Left hindlimb (tissue), 1 donor: ENCODE data around the gene RFC2.
A peak's percentile ranks its signal among the peaks of the same experiment; 100 is the strongest.

ENCODE experiments used
- DNase-seq: peaks from one replicate; pipeline ENCODE4 v3.0.0-alpha.2; 2018

Gene RFC2

GRCh38 chr7:74254129-74254857 lies at the start of gene RFC2:
Gene RFC2, minus strand, starts transcription at chr7:74254399. Its CDS starts 16 bp downstream, at chr7:74254383.
- DNase-seq = peak; percentile 98

GRCh38 chr7:74302745-74303221 lies 48.6 kb upstream of the RFC2 start:
- peak; percentile 48 for DNase-seq

- no peak for DNase-seq
Measured at GRCh38 chr7:74300926-74301325, 46.7 kb upstream of the RFC2 start.

GRCh38 chr7:74299401-74299800 lies 45.2 kb upstream of the RFC2 start:
- no peak for DNase-seq

- no peak for DNase-seq
Measured at GRCh38 chr7:74297516-74298233, 43.5 kb upstream of the RFC2 start.

DNA sequence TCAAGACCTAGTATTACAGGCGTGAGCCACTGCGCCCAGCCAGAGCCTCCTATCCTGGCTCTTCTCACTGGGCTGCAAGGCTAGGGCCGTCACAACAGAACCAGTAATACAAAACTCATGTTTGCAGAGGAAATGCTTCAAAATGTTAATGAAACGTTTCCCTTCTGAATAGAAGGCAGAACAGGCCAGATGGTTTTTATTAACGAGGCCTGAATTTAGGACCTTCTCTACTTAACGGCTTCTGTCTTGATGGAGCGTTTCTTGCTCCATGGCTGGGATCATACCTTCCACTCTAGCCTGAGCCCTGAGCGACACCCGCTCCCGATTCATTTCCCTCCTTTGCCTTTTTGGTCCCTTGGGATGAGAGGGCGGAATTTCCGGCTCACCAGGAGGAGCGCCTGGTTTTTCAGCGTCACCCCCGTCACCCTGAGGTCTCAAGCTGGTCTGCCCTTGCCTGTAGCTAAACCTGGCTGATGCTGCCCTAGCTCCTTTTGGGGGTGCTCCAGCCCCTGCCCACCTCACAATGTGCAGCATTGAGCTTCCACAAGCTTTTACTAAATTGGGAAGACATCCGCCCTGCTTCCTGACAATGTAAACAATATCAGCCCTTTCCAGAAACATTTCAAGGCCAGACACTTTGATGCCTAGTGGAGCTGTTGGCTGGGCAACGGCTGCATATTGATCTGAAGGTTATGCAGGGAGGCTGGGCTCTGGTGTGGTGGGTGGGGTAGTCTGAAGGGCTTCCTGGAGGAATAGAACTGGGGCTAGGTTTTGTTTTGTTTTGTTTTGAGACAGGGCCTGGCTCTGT lies 40.2 kb upstream of the RFC2 start:
- DNase-seq = no peak

- no peak for DNase-seq
Measured at GRCh38 chr7:74293577-74293908, 39.3 kb upstream of the RFC2 start.

- no peak for DNase-seq
Measured at GRCh38 chr7:74292757-74293576, 38.8 kb upstream of the RFC2 start.

- DNase-seq = no peak
Measured at GRCh38 chr7:74291535-74291934, 37.3 kb upstream of the RFC2 start.

- no peak for DNase-seq
Measured at GRCh38 chr7:74290981-74291441, 36.8 kb upstream of the RFC2 start.

GRCh38 chr7:74290553-74290950 lies 36.4 kb upstream of the RFC2 start:
- no peak for DNase-seq

- DNase-seq = peak; percentile 63
Measured at GRCh38 chr7:74289659-74290552, 35.7 kb upstream of the RFC2 start.

DNA sequence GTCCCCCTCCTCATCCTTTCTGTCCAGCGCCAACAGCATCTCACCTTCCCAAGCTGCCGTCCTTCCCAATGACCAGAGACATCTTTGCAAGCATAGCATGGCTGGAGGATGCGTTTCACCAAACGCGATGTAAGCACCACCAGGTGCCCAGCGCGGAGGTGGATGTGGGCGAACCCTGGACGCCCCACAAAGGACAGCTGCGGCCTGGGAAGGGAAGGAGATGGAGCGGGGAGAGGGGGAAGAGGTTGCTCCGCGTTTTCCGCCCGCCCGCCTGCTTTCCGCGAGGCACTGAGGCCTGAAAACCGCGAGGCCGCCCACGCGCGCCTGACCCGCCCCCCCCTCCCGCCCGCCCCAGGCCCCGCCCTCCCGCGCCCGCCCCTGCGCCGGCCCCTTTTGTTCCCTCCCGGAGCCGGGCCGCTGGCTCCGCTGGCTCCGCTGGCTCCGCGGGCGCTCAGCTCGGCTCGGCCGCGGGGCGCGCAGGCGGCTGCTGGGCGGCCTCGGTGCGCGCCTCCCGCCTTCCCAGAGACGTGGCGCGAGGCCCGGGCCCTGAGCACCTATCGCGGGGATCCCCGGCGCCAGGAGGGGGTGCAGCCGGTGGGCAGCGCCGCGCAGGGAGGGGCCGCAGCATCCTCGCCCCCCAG lies 34.9 kb upstream of the RFC2 start, which contains the start of gene CLIP2:
CLIP2 (plus strand) TSS at position 390 of the 641 bp plus-strand sequence. CDS start 28,140 bp downstream, outside the sequence.
- peak; percentile 93 for DNase-seq

DNA sequence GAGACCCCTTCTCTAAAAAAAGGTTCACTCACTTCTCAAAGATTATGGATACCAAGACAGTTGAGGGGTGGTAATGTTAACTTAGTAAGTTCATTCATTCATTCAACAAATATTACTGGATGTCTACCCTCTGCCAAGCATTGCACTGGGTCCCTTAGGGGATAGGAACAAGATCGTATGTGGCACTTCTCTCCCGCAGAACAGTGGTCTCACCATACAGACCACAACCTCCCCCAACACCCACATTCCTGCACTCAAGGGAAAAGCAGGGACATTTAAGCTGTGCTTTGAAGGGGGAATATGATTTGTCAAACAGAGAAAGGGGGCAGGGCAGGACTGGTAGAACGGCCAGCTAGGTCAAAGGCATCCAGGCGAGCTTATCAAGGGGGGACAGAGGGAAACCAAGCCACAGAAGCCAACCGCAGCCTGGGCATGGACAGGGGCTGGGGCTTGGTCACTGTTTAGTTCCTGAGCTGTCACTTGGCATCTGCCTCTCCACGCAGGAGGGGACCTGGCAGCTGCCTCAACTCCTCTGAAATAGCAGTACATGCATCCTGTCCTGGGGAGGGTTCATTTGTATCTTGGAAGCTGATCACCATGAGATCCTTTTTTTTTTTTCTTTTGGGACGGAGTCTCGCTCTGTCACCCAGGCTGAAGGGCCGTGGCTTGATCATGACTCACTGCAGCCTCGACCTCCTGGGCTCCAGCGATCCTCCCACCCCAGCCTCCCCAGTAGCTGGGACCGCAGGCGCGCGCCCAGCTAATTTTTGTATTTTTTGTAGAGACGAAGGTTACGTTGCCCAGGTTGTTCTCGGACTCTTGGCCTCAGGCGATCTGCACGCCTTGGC lies 34.1 kb upstream of the RFC2 start:
- DNase-seq = no peak

DNA sequence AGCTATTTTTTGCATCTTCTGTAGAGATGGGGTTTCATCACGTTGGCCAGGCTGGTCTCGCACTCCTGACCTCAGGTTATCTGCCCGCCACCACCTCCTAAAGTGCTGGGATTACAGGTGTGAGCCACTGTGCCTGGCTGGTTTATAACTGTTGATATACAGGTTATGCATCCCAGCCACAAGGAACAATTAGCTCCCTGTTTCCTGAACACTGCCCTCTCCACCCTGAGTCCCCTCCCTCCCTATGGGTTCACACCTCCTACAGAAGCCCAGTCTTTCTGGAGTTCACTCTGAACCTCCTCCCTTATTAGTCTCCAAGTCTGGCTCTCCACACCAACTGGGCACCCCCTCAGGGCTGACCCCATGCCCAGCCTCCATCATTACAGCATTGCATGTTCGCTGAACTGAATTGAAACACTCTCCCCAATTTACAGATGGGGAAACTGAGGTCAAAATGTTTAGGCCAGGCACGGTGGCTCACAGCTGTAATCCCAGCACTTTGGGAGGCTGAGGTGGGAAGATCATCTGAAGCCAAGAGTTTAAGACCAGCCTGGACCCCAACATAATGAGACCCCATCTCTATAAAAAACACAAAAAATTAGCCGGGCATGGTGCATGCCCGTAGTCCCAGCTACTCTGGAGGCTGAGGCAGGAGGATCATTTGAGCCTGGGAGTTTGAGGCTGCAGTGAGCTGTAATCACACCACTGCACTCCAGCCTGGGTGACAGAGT lies 33.3 kb upstream of the RFC2 start:
- DNase-seq = no peak

- no peak for DNase-seq
Measured at GRCh38 chr7:74286131-74286530, 31.9 kb upstream of the RFC2 start.

- no peak for DNase-seq
Measured at GRCh38 chr7:74284781-74285259, 30.6 kb upstream of the RFC2 start.

DNA sequence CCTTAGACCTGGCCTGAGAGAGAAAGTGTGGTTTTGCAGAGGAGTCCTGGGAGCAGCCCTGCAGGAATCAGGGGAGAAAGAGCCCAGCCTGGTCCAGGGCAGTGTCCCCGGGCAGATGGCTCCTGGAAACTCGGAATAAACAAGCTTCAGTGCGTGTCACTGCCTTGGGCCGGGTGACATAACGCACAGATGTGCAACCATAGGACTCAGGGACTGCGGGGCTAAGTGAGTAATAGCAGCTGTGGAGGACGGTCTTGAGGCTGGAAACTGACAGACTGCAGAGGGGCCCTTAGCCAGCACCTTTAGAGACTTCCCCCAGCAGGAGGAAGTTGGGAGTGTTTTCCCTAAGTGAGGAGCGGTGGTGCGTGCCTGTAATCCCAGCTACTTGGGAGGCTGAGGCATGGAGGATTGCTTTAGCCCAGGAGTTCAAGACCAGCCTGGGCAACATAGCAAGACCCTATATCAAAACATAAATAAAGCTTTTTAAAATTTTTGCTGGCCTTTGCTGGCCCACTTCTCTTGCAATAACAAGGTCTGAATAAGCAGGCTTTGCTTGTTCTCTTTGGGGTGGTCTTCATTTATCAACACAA lies 29.8 kb upstream of the RFC2 start:
- no peak for DNase-seq
